Activated CD4-positive, alpha-beta T cell treated with anti-CD3 and anti-CD28 coated beads, Interleukin-2, amount 50 U/mL, for 4 hours (primary cell): ENCODE data around the gene SHANK1.
A peak's percentile ranks its signal among the peaks of the same experiment; 100 is the strongest.

Source experiments
- DNase-seq, 2 experiments: peaks; one replicate each; pipeline ENCODE4 v3.0.0-alpha.2; 2020

SHANK1 gene

DNA sequence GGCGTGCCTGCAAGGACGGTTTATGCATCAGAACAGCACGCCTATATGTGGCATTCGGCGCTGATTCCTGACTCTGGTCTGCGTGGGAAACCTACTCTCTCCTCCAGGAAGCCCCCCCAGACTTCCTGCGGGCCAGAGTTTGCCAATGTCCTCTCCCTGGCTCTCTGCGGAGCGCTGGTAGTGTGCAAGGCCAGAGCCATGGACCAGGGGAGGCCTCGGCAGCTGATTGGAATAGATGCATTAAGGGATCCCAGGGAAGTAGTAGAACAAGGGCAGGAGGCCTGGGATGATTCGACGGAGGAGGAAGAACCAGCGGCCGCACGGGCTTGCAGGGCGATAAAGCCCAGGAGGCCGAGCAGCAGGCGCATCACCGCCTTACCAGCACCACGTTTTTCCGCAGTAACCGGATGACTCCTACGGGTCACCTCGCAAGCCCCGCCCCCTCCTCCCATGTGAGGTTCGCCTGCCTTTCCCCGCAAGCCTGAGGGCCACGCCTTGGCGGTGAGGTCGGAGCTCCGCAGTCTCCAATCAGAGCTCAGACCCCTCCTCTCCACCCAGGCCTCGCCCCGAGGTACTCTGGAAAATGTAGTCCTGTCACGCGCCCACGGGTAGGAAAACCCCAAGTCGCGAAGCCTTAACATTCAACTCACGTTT lies 8.6 kb upstream of the SHANK1 start:
- peak; percentile 38 to 52 for DNase-seq

DNA sequence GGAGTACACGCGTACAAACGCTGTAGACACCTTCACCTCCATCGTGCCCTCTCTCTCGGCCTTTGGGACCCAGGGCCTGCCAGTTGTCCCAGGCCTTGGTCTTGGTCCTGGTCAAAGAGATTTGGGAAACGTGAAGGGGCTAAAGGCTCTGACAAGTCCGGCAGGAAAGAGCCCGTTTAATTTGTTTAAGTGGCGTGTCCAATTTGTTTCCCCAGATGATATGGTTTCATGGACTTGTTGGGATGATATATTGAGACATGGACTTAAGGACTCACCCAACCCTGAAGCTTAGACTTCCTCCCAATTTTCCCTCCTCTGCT lies 6.3 kb upstream of the SHANK1 start:
- no peak for DNase-seq

DNA sequence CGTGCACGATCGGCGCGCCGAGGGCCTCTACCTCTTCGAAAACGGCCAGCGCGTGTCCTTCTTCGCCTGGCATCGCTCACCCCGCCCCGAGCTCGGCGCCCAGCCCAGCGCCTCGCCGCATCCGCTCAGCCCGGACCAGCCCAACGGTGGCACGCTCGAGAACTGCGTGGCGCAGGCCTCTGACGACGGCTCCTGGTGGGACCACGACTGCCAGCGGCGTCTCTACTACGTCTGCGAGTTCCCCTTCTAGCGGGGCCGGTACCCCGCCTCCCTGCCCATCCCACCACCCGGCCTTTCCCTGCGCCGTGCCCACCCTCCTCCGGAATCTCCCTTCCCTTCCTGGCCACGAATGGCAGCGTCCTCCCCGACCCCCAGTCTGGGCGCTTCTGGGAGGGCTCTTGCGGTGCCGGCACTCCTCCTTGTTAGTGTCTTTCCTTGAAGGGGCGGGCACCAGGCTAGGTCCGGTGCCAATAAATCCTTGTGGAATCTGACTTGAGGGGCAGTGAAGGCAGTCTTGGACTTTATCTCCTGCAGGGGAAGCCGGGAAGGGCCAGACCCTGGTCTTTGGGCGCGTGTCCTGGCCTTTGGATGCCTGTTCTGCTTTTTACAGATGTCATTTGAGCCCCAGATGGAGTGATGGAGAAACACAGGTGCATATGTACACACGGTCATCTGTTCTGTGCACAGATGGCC lies 5.8 kb upstream of the SHANK1 start:
- DNase-seq = no peak

DNA sequence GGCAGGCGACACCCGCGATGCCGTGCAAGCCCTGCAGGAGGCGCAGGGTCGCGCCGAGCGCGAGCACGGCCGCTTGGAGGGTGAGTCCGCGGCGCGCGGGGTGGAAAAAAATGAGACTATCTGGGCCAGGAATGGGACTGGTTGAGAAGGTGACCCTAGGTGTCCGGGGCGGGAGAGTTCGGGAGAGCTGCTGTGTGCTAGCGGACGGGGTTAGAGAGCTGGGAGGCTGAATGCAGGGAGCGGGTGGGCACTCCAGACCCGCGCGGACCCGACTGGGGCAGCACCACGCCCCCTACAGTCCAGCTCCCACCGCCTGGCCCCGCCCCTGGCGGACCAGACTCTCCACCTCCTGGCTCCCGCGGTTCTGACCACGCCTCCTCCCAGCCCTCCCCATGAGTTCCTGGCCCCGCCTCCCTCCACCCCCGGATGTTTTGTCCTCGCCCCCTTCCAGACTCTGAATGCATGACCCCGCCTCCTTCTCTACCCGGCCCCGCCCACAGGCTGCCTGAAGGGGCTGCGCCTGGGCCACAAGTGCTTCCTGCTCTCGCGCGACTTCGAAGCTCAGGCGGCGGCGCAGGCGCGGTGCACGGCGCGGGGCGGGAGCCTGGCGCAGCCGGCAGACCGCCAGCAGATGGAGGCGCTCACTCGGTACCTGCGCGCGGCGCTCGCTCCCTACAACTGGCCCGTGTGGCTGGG lies 5.1 kb upstream of the SHANK1 start:
- DNase-seq = peak; percentile 82 to 84

DNA sequence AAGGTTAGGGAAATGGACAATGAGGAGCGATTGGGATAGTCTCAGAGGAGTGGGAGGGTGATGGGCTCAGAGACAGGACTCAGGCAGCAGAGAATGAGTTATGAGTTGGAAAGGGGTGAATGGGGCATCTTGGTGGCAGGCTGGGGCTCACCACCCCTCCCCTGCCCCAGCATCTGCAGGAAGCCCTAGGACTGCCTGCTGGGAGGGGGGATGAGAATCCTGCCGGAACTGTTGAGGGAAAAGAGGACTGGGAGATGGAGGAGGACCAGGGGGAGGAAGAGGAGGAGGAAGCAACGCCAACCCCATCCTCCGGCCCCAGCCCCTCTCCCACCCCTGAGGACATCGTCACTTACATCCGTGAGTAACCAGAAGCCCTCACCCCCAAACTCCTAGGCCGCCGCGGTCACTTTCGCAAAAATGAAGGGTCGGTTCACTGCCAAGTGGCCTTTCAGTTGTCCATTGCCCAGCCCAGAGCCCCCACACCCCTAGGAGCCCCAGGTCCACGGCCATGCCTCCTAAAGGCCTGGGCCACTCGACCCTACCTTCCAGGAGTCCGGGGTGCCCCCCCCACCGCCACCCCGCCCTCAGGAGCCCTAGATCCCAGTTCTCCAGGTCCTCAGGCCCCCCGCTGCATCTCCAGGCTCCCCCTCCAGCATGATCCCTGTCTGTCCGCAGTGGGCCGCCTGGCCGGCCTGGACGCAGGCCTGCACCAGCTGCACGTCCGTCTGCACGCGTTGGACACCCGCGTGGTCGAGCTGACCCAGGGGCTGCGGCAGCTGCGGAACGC lies 4.3 kb upstream of the SHANK1 start:
- DNase-seq = no peak

DNA sequence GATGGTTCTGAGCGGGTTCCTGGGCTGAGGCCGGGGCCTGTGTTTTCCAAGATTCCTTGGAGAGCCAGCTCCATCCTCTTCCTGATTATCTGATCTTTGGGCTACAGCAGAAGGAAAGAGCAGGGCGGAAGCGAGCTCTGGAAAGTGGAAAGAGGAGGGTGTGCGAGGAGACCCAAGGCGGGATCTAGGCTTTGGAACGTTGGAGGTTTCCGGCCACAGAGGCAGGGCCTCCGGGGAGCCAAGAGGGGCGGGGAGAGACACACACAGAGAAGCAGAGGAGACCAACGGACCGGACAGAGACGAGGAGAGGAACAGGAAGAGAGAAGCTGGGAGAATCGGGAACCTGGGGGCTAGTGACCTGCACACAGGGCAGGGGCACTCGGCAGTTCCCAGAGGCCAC lies 3.5 kb upstream of the SHANK1 start, which contains the start of gene CLEC11A:
Gene CLEC11A, plus strand, starts transcription at position 296 of the 400 bp plus-strand sequence. CDS start 162 bp downstream, outside the sequence.
- DNase-seq = no peak

DNA sequence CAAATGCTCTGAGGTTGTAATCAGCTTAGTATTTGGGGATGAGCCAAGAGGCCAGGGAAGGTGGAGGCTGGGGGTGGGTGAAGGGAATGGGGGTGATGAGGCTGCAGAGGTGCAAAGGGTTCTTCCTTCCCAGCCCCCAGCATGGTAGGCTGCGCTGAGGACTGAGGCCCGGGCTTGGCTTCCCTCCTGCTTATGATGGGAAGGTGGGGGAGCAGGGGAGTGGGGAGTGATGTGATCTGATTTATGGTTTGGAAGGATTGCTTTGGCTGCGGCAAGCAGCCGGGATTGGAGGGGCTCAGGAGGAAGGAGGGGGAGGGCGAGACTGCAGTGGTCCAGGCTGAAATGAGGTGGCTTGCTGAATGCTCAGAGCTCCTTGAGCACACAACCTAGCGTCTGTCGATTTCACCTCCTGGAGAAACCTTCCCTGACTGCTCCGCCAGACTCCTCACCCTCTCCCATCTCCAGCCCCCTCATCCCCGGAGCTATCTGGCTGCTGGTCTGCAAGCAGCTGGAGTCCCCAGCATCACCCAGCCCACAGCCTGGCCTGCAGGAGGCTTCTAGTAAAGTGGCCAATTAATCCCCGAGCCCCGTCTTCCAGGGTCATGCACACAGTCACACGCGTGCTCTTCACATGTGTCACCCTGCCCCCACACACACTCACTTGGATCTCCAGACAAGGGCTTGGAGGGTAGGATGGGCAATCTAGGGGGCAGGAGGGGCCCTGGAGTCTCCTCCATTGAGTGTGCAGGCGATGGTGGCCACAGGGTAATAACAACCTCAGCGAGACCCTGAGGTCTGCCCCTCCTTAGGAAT lies 2.8 kb upstream of the SHANK1 start:
- no peak for DNase-seq

DNA sequence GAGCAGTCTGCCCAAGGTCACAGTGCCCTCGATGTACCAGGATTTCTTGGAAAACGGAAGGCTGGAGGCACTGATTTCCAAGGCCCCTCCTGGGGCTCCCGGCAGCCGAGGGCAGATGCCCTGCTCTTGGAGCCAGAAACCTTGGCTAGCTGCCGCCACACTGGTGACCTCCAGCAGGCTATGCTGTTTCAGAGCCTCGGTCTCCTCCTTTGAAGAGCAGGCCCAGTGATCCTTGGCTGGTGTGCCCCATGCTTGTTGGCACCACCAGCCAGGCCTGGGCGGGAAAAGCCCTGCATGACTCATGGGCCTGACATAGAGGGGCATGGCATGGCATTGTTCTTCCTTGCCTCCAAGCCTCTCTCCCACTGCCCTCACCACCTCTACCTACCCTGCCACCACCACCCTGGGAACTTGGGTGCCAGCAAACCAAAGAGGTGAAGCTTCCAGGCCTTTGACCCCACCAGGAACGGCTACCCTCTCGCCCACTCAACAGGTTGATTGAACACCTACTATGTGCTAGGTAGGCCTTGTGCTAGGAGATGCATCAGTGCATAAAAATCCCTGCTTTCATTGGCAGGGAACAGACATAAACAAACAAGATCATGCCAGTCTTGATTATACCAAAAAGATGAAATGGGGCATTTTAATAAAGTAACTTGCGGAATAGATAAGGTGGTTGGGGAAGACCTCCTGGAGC lies 2.0 kb upstream of the SHANK1 start:
- DNase-seq = no peak

DNA sequence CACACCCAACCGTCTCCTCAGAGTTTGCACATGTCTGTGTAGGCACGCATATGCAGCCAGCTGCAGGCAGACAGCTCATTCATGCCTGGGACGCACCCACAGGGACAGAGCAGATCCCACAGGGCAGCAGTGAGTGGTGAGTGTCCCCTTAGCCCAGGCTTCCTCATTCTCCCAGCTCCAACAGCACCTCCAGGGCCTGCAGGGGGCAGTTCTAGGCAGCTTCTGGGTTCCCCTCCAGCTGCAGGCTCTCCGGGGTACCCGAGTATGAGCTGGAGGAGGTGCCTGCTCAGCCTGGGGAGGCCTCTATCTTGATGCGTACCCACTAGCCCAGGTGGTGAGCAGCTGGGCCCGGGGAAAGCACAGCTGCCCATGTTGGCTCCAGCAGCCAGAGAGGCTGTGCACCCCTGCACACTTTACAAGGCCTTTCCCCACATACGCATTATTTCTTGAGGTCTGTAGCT lies 1.3 kb upstream of the SHANK1 start:
- no peak for DNase-seq

DNA sequence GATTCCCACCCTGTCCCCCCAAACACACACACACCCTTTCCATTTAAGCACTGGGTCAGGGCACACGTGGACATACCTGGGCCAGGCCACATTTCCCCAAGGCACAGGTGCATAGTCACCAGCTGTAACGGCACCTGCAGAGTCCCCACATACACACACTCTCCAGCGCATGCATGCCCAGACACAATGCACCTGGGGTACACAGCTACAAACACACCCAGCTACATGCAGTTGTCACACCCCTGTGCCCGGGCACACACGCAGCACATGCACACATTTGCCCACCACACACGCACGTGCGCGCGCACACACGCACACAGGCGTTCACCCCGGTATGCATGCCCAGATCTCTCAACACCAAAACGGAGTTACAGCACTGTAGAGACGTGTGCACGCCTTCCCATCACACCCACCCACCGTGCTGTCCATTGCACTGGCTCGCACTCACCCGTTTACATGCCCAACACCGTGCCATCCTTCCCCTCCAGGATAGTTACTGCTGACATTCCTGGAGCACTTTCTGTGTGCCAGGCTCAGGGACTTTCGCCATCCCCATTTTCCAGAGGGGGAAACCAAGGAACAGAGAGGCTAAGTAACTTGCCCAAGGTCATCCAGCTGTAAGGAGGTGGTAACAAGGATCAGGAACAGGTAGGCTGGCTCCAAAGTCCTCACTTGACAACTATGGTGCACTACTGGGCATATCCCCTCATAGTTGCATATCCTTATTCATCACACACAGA lies 749 bp upstream of the SHANK1 start:
- no peak for DNase-seq

DNA sequence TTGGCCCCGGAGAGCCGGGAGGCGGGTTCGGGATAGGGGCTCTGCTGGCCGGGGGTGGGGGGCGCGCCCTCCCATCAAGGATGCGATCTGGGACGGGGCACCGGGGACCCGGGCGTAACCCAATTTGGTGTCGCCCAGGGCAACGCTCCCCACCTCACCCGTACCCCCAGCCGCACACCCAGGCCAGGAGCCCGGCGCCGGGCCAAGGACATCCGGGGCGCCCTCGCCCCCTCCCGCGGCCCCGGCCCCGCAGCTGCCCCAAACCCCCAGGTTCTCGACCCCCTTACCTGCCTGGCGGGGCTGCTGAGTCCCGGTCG lies 525 bp downstream of the SHANK1 start:
- DNase-seq = no peak

DNA sequence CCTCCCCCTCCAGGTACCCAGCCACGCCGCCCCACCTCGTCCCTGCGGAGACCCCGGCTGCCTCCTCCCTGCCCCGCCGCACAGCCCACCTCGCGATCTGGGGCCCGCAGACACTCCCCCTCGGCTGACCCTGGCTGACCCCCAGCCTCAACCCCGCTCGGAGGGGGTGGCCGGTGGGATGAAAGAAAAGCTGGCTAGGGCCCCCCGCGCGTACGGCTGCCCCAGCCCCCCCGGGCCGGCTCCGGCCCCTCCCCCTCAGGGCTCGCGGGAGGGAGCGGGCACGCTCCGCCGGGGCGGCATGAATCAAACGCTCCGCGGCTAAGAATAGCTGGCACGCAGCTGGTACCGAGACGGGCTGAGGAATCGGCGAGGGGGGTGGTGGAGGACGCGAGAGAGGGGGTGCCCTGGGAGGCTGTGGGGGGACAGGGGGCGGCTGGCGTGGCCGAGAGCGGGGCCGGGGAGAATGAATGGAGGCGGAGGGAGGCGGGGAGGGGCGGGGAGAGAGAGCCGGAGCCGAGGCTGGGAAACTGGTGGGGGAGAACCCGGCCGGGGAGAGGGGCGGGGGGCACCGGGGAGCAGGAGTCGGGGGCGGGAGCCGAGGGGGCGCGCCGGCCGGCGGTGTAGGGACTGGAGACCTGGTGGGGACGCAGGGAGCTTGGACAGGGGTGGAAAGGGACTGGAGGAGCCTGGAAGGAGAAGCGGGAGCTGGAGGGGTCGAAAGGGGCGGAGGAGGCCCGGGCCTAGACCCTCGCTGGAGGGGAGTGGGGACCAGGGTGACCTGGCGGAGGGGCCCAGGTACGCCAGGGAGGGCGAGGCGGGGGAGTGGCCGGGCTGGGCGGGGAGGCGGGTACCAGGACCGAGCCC lies 1.1 kb downstream of the SHANK1 start:
- no peak for DNase-seq

DNA sequence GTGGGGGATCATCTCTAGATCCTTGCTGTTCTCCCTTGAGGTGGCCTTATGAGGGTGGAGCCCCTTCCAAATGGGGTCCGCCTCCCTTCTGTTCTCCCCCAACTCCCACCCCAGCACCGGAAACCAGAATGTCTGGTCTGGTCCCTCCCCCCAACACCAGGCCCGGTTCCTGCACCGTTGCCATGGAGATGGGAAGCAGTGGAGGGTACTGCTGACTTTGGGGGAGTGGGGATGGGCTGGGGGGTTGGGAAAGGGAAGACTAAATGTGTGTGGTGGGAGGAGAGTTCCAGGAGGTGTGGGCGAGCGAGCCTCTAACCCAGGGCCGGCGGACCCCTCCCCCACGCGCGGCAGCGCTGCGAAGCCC lies 1.7 kb downstream of the SHANK1 start:
- DNase-seq = no peak

DNA sequence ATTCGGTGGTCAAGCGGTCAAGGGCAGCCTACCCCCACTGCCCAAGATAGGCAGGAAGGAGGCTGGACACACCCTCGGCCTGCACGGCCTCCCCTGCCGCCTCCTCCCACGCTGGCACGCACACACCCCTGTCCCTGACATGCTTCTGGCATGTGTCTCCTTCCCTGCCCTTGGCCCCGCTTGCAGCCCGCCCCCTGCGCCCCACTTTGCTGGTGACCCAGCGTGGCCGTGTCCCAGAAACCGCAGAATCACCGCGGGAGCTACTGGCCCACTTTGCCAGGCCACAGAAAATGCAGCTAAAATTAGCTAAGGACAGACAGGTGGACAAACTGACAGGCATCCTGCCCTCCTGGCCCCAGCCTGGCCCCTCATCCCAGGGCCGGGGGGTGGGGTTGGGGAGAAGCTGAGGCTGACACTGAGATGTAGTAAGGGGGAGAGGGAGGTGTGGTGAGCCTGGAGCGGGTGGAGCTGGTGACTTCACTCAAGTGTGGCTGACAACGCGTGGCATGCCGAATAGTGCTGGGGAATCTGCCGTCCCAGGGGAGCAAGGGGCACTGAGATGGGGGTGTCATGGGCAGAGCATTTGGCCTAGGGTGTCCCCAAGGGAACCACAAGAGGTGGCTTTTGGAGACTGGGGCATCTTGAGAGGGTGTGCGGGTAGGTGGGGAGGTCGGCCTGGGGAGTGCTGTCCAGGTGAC lies 2.4 kb downstream of the SHANK1 start:
- DNase-seq = no peak

DNA sequence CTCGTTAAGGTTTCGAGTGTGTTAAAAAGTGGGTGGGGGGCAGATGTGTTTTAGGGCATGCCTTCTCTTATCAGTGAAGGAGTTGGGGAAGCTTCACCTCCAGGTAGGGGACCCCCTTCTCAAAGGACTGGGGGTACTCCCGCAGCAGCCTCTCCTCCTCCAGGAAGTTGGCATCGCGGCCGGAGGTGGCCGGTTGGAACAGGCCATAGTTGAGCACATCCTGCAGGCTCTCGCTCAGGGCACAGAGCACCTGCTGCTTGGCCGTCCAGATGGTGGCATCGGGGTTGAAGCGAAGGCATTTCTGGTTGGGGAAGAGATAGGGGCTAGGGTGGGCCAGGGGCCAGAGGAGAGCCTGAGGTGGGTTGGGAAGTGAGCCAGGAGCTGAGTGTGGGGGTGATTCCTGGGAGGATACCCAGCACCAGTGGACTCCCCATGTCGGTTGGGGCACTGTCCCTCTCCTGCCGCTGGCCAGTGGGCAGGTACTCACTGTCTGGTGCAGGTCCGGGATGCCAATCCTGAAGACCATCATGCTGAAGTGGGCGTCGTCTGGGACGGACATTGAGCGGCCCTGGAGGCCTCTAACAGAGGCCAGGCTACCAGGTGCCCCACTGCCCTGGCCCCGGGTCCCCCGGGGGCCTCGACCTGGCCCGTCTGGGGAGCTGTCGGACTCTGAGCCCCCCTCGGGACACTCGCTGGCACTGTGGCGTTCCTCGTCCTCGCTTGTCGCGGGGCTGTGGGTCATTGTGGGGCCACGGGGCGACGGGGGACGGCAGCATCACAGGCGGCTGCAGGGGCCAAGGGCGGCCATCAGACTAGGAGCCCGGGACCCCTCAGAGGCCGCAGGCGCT lies 3.2 kb downstream of the SHANK1 start:
- DNase-seq = no peak

DNA sequence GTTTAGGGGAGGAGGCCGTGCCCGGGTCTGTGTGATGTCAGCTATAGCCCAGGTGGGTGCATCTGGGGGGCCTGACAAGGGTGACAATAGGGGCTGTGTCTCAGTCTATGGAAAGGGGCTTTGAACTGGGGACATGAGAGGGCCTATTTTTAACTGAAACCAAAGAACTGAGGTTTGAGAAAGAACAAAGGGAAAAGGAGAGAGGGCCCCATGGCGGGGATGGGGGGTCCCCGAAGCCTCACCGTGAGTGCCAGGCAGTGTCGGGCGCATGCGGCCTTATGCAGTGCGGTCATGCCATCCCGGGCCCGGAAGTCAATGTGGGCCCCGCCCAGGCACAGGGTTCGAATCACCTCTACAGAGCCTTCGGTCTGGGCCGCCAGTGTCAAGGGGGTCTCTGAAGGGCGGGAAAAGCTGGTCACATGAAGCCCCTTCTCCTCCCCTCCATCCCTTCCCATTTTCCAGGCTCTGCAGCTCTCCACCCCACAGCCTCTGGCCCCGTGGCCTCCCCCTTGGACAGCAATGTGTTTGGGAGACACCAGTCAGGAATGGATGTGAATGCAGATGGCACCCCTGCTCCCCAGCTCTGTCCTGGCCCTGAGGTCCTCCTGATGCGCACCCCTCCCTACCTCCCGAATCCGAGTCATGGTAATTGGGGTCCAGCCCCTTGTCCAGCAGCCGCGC lies 5.9 kb downstream of the SHANK1 start:
- DNase-seq = no peak

DNA sequence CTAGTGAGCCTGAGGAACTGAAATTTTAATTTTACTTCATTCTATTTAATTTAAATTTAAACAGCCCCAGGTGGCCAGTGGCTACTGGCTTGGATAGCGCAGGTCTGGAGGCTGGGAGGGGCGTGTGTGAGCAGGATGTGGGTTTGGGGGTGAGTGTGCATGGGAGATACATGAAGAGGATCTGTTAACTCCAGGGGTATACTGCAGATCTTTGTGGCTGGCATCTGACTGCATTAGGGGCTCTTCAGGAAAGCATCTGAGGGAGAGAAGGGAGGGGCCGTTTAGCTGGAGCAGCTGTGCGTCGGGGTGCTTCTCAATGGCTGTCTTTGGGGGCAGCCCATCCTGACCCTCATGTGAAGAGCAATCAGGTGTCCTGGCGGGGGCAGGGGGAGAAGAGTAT lies 6.8 kb downstream of the SHANK1 start:
- DNase-seq = no peak

DNA sequence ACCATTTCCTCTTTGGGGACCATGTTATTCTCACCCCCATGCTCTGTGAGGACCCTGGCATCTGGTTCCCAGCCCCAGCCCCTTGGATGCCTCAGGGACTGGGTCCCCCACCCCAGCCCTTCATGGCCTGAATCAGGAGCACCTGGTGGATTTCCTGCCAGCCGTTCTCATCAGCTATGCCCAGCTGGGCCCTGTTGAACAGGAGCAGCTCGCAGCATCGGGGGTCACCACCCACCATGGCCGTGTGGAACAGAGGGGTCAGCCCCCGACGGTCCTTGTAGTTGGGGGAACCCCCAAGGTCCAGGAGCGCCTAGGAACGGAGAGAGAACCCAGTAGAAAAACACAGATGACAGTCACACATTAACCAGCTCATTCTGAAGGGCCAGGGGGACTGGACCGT lies 7.8 kb downstream of the SHANK1 start:
- no peak for DNase-seq
